ENCODE data around the gene FLT3. TPM values are rescaled to one million over a fixed set of nuclear protein-coding genes. Genes with fewer than 3 reads are reported as not detected.
"Not testable (repeated sequence)": the region's sequence is repeated elsewhere in the genome, so short reads cannot be mapped to it uniquely, and the experiment has no call there.

The FLT3 gene
- total RNA-seq, 1 donor from 2014 or later = 0.05 TPM

GRCh38 chr13:28048768-28049167 is 51.6 kb downstream of the FLT3 start:
- no peak for DNase-seq (ENCODE audit: low spot score)
- intact Hi-C loops (cut with DNase I) = no loop called here

GRCh38 chr13:28047757-28048388 is 52.5 kb downstream of the FLT3 start:
- DNase-seq (ENCODE audit: low spot score) = no peak
- intact Hi-C loops (cut with DNase I) = no loop called here

- no peak for DNase-seq (ENCODE audit: low spot score)
- intact Hi-C loops (cut with DNase I) = no loop called here
Measured at GRCh38 chr13:28046981-28047380, 53.4 kb downstream of the FLT3 start.

- no peak for DNase-seq (ENCODE audit: low spot score)
- intact Hi-C loops (cut with DNase I) = no loop called here
Measured at GRCh38 chr13:28045861-28046260, 54.5 kb downstream of the FLT3 start.

GRCh38 chr13:28044608-28045007 is 55.8 kb downstream of the FLT3 start:
- intact Hi-C loops (cut with DNase I) = no loop called here
- no peak for DNase-seq (ENCODE audit: low spot score)

GRCh38 chr13:28043224-28043623 is 57.2 kb downstream of the FLT3 start:
- no peak for DNase-seq (ENCODE audit: low spot score)
- intact Hi-C loops (cut with DNase I) = no loop called here

- DNase-seq (ENCODE audit: low spot score) = no peak
- intact Hi-C loops (cut with DNase I) = no loop called here
Measured at GRCh38 chr13:28041501-28041900, 58.9 kb downstream of the FLT3 start.

- no peak for DNase-seq (ENCODE audit: low spot score)
Measured at GRCh38 chr13:28041031-28041461, 59.3 kb downstream of the FLT3 start.

GRCh38 chr13:28037399-28037798 is 63.0 kb downstream of the FLT3 start:
- intact Hi-C loops (cut with DNase I) = no loop called here
- no peak for DNase-seq (ENCODE audit: low spot score)

More at GRCh38 chr13:28041031-28041461, 59.3 kb downstream of the FLT3 start:
- intact Hi-C loops (cut with DNase I) = no loop called here

- no peak for DNase-seq (ENCODE audit: low spot score)
- intact Hi-C loops (cut with DNase I) = no loop called here
Measured at GRCh38 chr13:28035146-28035782, 65.1 kb downstream of the FLT3 start.

GRCh38 chr13:28033894-28034655 is 66.3 kb downstream of the FLT3 start:
- intact Hi-C loops (cut with DNase I) = no loop called here
- no peak for DNase-seq (ENCODE audit: low spot score)

GRCh38 chr13:28032438-28032837 is 67.9 kb downstream of the FLT3 start:
- intact Hi-C loops (cut with DNase I); DNase-seq (ENCODE audit: low spot score): not testable (repeated sequence)

- intact Hi-C loops (cut with DNase I) = no loop called here
- no peak for DNase-seq (ENCODE audit: low spot score)
Measured at GRCh38 chr13:28031896-28032288, 68.5 kb downstream of the FLT3 start.

- DNase-seq (ENCODE audit: low spot score) = no peak
- intact Hi-C loops (cut with DNase I) = no loop called here
Measured at GRCh38 chr13:28031220-28031895, 69.0 kb downstream of the FLT3 start.

GRCh38 chr13:28027607-28028364 is 72.6 kb downstream of the FLT3 start:
- intact Hi-C loops (cut with DNase I) = no loop called here

GRCh38 chr13:28027071-28027470 is 73.3 kb downstream of the FLT3 start:
- no peak for DNase-seq (ENCODE audit: low spot score)
- intact Hi-C loops (cut with DNase I) = no loop called here

More at GRCh38 chr13:28027607-28028364, 72.6 kb downstream of the FLT3 start:
- DNase-seq (ENCODE audit: low spot score) = no peak

- intact Hi-C loops (cut with DNase I) = no loop called here
Measured at GRCh38 chr13:28026508-28026907, 73.9 kb downstream of the FLT3 start.

GRCh38 chr13:28022848-28023518 is 77.4 kb downstream of the FLT3 start:
- intact Hi-C loops (cut with DNase I) = no loop called here
- no peak for DNase-seq (ENCODE audit: low spot score)

More at GRCh38 chr13:28026508-28026907, 73.9 kb downstream of the FLT3 start:
- DNase-seq (ENCODE audit: low spot score) = no peak

GRCh38 chr13:28014301-28014700 is 86.1 kb downstream of the FLT3 start:
- no peak for DNase-seq (ENCODE audit: low spot score)
- intact Hi-C loops (cut with DNase I) = no loop called here

Data from cardiac septum (tissue), 1 donor.